HuH-7 (cell line): ENCODE data around the gene STX8.

Experiments
- DNase-seq: peaks from one replicate; pipeline ENCODE4 v3.0.0; 2011; ENCODE audit warnings: low spot score

STX8 gene

GRCh38 chr17:9206410-9206703, 369.3 kb downstream of the STX8 start:
- DNase-seq = no peak

- DNase-seq = no peak
Observed at GRCh38 chr17:9205520-9206409, 369.9 kb downstream of the STX8 start.

- no peak for DNase-seq
Observed at GRCh38 chr17:9204637-9205329, 370.8 kb downstream of the STX8 start.

- DNase-seq = no peak
Observed at GRCh38 chr17:9203771-9204425, 371.7 kb downstream of the STX8 start.

GRCh38 chr17:9202532-9202931, 373.1 kb downstream of the STX8 start:
- no peak for DNase-seq

GRCh38 chr17:9200699-9201359, 374.8 kb downstream of the STX8 start:
- DNase-seq = no peak
